ENCODE results near the gene LSAMP.
"Not testable (repeated sequence)": the region's sequence is repeated elsewhere in the genome, so short reads cannot be mapped to it uniquely, and the experiment has no call there.

Gene LSAMP

DNA sequence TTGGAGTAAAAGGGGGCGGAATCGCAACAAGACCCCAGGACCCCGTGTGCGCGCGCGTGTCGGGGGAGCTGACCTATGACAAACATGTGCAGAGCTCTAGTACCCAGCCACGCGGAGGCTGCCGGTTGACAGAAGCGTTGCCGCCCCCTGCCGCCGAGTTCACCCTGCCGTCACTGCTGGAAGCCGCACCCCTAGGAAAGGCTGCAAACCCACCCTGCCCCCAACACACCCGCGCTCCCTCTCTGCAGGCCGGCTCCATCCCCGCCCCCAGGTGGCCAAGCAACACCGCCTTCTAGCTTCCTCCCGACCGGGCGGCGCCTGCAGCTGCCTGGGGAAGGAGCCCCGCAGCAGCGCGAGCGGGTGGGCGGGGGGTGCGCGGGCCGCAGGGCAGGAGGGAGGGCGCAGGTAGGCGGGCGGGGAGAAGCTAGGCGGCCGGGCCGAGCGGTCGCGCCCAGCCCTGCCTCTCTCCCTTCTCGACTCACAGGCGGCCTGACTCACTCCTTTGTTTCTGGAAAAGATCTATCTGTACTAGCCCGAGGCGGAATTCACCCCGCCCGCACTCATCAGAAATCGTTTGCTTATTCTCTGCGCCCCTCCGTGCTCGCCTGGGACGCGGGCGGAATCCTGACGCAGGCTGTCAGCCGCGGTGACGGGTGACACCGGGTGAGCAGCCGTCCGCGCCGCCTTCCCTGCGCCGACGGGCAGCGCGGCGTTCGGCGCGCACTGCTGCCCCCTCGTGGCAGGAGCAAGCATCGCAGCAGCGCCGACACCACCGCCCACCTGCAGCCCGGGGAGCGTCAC, 661.1 kb downstream of the LSAMP start:
- DNase-seq = peak; percentile 94

- not testable (repeated sequence) for DNase-seq
Measured at GRCh38 chr3:115783426-115783825, 661.9 kb downstream of the LSAMP start.

DNA sequence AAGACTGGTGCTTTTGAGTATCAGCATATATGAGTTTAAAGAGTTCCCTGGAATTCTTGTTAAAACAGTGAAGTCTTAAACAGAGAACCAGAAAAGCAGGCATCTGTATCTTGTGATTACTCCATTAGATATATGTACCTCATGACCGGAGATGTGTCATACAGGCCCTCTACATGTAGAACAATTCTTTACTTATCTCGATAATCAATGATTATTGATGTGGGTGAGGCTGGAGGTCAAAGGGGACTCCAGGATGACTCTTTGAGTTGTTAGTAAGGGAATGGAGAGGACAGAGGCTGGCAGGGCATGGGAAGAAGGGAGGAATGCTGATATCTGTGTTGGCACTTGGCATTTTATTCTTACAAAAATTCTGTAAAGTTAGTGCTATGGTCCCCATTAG, 666.3 kb downstream of the LSAMP start:
- DNase-seq = no peak

- no peak for DNase-seq
Measured at GRCh38 chr3:115772951-115773350, 672.3 kb downstream of the LSAMP start.

- no peak for DNase-seq
Measured at GRCh38 chr3:115768661-115769060, 676.6 kb downstream of the LSAMP start.

- DNase-seq = no peak
Measured at GRCh38 chr3:115766587-115767482, 678.5 kb downstream of the LSAMP start.

- no peak for DNase-seq
Measured at GRCh38 chr3:115761927-115762305, 683.4 kb downstream of the LSAMP start.

GRCh38 chr3:115760716-115761115, 684.6 kb downstream of the LSAMP start:
- no peak for DNase-seq

GRCh38 chr3:115758076-115758763, 687.1 kb downstream of the LSAMP start:
- no peak for DNase-seq

DNA sequence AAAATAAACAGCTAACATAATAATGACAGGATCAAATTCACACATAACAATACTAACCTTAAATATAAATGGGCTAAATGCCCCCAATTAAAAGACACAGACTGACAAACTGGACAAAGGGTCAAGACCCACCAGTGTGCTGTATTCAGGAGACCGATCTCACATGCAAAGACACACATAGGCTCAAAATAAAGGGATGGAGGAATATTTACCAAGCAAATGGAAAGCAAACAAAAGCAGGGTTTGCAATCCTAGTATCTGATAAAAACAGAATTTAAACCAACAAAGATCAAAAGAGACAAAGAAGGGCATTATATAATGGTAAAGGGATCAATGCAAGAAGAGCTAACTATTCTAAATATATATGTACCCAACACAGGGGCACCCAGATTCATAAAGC, 692.3 kb downstream of the LSAMP start:
- not testable (repeated sequence) for DNase-seq

All from activated naive CD4-positive, alpha-beta T cell treated with anti-CD3 and anti-CD28 coated beads, Interleukin-2, amount 50 U/mL, for 16 hours (primary cell).